Cerebellar nuclear complex (tissue), 1 donor: ENCODE data around the gene KRTAP12-4.
"Not testable (repeated sequence)": the region's sequence is repeated elsewhere in the genome, so short reads cannot be mapped to it uniquely, and the experiment has no call there.

Experiments
- DNase-seq, 2 experiments: peaks; one replicate each; lab custom pipeline; 2025; lab: John Stamatoyannopoulos, UW

KRTAP12-4 gene

GRCh38 chr21:44686843-44687561, 32.5 kb upstream of the KRTAP12-4 start:
- no peak for DNase-seq

DNA sequence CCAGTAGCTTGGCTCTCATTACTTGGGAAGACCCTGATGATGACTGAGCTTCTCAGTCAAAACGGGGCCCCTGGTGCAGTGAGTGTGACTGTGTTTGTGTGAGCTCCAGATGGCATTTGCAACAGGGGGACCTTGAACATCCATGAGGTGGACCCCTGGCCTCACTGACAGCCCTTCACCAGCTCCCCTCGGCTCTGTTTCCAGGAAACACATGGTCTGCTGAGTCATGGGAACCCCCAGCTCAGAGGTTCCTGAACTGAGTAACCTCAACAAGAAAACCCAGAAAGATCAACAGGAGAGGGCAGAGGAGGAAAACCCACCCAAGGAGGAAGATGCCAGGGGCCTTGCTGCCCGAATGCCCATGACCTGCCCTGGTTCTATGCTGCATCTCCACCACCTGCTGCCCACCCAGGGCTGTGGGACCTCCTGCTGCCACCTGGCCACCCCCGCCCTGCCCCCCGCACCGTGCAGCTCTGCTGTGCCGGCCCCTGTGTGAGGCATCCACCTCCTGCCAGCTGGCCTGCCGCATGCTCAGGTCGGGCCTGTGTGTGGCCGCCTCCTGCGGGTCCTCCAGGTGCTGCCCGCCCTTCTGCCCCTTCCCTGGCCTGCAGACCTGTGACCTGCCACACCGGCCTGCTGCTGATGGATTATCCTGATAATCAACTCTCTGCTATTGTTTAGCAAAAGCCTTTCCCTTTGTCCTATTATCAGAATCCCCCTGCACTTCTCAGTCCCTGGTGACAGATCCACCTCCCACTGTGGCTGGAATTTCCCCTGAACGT, 31.7 kb upstream of the KRTAP12-4 start:
- no peak for DNase-seq

GRCh38 chr21:44685050-44685449, 30.6 kb upstream of the KRTAP12-4 start:
- DNase-seq = not testable (repeated sequence)

GRCh38 chr21:44684483-44684882, 30.0 kb upstream of the KRTAP12-4 start:
- no peak for DNase-seq

GRCh38 chr21:44684077-44684476, 29.6 kb upstream of the KRTAP12-4 start:
- no peak for DNase-seq

DNA sequence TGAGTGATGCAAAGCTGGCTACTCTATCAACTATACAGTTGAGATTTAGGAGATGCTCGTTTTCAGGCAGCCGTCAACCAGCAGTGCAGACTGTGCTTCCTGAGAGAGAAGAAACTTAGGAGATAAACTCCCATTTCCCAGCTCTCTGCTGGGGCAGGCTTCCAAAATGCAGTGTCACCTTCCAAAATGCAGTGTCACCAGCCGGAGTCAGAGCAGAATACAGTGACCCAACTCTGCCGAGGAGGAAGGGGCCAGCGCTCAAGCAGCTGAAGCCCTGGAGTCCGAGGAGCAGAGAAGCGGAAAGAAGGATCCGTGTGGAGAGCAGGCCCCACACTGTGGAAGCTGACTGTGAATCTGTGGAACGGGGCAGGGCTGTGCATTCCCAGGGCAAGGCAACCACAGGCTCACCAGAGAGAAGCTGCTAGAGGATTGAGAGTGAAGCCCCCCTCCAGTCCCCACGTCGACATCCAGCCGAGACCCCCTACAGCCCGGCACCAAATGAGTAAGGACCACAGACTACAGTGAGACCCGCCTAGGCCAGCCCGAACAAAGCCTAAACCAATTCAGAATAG, 28.2 kb upstream of the KRTAP12-4 start:
- no peak for DNase-seq

GRCh38 chr21:44681861-44682579, 27.6 kb upstream of the KRTAP12-4 start, which contains the start of gene KRTAP12-1:
Gene KRTAP12-1, minus strand, starts transcription at chr21:44682163. Its CDS starts 40 bp downstream, at chr21:44682123.
- no peak for DNase-seq

DNA sequence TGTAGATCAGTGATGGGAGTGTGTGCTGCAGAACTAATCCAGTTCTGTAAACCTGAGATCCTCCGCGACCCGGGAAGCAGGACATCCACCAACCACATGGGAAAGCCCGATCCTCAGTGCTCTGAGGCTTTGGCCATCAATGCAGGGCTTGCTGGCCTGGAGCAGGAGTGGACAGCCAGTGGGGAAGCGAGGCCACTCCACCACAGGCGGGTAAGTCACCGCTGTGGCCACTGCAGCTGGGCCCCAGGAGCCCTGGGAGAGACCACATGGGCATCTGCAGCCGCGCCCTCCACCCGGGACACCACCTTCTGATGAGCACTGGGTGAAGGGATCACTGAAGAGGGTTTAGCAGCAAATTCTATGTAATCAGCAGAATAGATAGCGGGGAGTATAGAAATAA, 26.7 kb upstream of the KRTAP12-4 start:
- DNase-seq = no peak

- no peak for DNase-seq
Measured at GRCh38 chr21:44677881-44678280, 23.4 kb upstream of the KRTAP12-4 start.

- DNase-seq = no peak
Measured at GRCh38 chr21:44671911-44672310, 17.5 kb upstream of the KRTAP12-4 start.

DNA sequence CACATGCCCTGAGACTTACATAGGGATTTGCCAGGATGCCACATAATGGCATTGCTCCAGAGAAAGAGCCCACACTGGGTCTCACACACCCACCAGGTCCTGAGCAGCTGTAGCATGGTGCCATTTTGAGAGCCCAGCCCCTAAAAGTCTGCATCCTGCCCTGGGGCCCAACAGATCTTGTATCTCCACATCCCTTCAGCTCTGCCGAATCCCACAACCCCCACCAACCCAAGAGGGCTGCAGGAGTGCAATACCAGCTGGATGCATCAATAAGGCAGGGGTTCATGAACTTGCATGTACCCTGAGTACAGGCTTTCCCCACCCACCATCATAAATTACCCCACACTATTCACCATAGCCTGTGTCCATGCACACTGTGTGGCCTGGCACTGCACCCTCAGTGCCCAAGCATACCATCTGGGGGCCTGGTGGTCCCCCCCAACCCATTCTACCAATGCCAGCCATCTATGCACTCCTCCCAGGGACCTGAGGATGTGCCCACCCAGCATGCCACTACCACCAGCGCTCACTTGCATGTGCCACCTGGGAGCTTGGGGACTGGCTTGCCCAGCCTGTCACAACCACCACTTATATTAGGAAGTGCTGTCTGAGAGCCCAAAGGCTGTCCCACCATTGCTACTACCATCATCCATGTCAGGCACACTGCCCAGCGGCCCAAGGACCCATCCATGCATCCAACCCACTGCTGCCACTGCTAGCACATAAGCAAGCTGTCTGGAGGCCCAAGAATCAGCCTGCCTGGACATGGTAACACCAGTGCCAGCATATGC, 16.4 kb upstream of the KRTAP12-4 start:
- no peak for DNase-seq

DNA sequence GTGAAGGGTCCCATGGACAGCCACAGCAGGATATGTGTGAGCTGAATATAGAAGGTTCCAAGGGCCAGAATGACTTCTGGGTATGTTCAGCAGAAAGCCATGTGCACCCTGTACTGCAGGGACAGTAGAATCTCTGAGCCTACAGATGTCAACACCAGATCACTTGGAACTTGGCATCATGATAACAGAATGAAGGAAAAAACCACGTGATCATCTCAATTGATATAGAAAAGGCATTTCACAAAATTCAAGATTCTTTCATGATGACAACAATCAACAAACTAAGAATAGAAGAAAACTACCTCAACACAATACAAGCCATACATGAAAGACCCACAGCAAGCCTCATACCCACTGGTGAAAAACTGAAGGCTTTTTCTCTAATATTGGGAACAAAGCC, 13.2 kb upstream of the KRTAP12-4 start:
- no peak for DNase-seq

GRCh38 chr21:44666401-44667320, 12.2 kb upstream of the KRTAP12-4 start, which contains the start of gene KRTAP12-2:
Gene KRTAP12-2, minus strand, starts transcription at chr21:44666927. Its CDS starts 41 bp downstream, at chr21:44666886.
- no peak for DNase-seq

DNA sequence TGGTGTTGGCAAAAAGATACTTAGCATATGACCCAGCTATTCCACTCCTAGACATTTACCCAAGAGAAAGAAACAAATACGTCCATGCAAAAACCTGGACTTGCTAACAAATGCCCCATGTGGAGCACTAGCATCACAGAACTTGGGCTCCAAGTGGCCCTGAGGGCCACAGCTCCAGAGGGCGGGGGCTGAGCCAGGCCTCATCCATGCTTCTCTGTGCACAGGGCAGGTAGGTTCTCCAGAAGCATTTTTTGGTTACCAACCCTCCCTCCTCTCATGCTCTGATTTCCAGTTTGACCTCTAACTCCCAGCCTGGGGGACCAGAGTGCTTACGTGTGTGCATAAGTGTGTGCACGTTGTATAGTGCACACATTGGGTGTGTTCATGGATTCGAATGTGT, 10.2 kb upstream of the KRTAP12-4 start:
- DNase-seq = no peak

- not testable (repeated sequence) for DNase-seq
Measured at GRCh38 chr21:44661567-44661966, 7.1 kb upstream of the KRTAP12-4 start.

DNA sequence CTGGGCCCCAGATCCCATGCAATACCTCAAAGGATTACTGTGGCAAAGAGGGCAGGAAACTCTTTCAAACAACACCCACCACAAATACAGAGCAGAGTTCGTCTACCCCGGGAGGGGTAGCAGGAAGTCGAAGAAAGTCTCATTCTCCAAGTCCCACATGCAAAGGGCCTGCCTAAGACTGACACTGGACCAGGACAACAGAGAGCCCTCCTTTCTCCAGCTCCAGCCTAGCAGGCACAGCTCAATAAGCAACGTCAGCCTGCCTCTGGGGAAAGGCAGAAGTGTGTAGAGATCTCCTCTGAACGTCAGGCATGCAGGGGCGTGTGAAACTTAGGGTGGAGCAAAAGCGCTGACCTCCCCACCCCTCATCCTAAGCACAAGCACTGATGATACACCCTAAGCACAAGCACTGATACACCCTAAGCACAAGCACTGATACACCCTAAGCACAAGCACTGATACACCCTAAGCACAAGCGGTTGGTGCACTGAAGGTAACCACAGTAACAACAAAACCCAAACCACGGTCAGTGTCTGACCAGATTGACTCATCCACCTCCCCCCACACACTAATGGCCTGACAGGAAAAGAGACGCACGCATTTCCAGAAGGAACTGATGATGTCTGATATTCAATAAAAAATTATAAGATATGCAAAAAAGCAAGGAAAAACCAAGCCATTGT, 4.6 kb upstream of the KRTAP12-4 start:
- no peak for DNase-seq

DNA sequence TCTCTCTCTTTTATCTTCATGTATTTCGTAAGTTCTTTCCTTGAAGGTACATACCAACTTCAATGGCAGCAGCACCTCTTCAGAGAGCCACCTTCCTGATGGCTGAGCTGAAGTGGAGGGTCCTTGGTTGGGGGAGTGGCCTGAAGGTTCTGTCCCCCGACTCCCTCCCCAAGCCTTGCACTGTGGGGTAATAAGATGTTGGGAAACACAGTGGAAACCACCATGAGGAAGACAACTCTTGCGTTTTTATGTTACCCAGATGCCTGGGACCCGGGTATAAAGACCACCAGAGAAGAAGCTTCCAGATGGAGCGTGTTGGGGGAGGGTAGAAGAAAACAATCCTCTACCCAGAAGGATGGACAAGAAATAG, 4.1 kb upstream of the KRTAP12-4 start:
- DNase-seq = no peak

DNA sequence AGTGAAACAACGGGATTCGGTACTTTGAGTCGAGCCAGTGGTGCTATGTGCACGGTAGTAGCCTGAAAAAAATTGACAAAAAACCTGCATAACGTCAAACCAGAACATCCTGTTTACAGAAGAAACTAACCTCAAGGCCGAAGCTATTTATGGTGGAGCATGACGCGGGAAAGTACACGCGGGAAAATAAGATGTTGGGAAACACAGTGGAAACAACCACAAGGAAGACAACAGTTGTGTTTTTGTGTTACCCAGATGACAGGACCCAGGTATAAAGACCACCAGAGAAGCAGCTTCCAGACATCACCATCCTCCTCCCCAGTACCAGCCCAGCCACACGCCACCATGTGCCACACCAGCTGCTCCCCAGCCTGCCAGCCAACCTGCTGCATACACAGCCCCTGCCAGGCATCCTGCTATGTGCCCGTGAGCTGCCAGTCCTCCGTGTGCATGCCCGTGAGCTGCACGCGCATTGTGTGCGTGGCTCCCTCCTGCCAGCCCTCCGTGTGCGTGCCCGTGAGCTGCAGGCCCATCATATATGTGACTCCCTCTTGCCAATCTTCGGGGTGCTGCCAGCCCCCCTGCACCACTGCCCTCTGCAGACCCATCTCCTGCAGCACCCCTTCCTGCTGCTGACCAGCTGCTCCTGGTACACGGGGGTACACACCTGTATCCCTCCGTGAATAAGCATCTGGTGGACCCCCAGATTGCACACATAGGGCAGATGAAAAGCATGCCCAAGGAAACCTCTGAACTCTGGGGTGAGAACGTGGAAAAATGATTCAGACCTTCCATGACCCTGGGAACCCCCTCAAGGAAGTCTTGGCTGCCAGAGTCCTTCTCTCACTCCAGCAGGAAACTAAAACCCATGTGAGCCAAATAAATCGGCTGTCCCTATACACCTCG, 3.4 kb upstream of the KRTAP12-4 start, which contains the start of gene KRTAP12-3:
TSS of gene KRTAP12-3 (plus strand) at position 298 of the 906 bp plus-strand sequence. CDS start at position 346, 48 bp downstream.
- no peak for DNase-seq
